ENCODE data around the gene VASP.
A peak's percentile ranks its signal among the peaks of the same experiment; 100 is the strongest.

VASP gene

DNA sequence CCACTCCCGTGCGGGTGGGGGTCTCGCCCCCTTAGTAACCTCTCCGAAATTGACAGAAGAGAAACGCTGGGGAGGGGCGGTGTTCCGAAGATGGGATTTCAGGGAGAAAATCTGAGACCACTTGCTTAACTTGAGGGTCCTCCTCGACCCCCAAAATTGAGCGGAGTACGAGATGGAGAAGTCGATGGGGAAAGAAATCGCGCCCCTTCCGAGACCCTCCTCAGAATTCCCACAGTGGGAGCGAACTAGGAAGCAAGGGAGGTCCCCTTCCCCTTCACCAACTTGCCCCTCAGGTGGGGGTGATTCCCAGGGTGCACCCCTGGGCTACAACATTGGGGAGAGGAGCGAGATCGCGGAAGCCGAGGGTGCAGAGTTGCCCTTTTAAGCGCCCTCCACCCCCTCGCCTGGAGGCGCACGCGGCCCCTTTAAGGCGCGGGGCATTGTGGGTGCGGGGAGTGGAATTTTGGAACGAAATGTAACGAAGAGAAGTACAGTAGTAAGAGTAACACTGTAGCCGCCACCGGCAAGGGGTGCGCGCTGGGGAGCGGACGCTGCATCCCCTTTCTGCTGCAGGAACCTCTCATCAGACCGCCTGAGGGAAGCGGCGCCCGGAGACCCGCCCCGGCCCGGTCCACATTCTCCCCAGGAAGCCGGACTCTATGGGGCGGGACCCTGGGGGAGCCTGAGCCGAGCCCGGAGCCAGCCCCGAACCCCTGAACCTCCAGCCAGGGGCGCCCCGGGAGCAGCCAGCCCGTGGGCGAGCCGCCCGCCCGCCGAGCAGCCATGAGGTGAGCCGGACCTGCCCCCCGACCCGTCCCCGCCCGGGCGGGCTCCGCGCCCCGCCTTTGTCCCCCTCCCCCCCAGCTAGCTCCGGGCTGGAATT is at the start of gene VASP:
VASP (plus strand) TSS at position 491 of the 883 bp plus-strand sequence; CDS start at position 784, 293 bp downstream.
- TF ChIP-seq POLR2A (IDR thresholded peaks at IDR 0.05; ENCODE audit: low read depth, low read length): peak; percentile 91
- FAIRE-seq (no peak), DNase-seq (ENCODE audit: insufficient read length, low spot score) (peak; percentile 67)

DNA sequence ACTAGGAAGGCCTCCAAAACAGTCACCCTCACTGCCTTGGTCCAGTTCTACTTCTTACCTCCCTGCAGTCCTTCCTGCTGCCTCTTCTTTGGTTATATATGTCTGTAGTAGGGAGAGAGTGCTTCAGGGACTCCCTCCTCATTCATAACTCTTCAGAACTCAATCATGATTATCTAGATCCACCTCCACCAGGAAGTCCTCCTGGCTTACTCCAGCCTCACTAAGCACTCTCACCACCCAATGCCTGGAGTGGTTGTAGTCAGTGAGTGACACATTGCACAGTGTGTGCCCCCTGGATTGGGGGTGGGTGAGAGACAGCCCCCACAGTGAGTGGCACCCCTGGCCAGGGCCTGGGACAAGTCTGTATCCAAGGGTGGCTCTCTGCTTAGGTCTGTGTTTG is 49.5 kb upstream of the VASP start:
- DNase-seq (ENCODE audit: insufficient read length, low spot score) (no peak), FAIRE-seq (no peak)
- no peak for TF ChIP-seq POLR2A (IDR thresholded peaks at IDR 0.05; ENCODE audit: low read depth, low read length)

DNA sequence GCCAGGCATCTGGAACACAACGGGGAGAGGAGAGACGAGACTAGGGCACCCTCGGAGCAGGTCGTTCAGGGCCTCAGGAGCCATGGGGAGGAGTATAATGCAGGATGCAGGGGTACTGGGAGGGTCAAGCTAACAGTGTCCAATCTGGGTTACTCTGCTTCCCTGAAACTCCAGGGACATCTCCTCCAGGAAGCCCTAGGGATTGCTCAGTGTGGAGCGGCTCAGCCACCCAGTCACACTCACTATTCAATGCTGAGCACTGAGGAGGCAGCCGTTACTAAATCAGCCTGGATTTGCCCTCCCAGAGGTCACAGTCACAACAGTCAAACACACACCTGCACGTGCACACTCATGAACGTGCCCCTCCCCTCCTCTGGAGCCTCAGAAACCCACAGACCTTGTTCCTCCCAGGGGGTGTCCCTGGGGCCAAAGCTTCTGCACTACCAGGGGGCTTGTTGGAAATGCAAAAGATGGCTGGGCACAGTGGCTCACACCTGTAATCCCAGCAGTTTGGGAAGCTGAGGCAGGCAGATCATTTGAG is 46.4 kb upstream of the VASP start:
- FAIRE-seq (no peak), DNase-seq (ENCODE audit: insufficient read length, low spot score) (no peak)
- no peak for TF ChIP-seq POLR2A (IDR thresholded peaks at IDR 0.05; ENCODE audit: low read depth, low read length)

DNA sequence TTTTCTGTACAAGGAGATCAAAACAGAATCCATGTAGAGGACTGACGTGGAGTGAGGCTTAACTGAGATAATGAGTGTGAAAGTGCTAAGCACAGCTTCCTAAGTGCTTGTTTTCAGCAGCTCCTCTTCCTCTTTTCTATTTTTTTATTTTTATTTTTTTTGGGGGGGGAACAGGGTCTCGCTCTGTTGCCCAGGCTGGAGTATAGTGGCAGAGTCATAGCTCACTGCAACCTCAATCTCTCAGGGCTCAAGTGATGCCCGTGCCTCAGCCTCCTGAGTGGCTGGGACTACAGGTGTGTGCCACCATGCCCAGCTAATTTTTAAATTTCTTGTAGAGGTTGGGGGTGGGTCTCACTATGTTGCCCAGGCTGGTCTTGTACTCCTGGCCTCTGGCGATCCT is 45.1 kb upstream of the VASP start:
- DNase-seq (ENCODE audit: insufficient read length, low spot score) (no peak), FAIRE-seq (no peak)
- TF ChIP-seq POLR2A (IDR thresholded peaks at IDR 0.05; ENCODE audit: low read depth, low read length): no peak

DNA sequence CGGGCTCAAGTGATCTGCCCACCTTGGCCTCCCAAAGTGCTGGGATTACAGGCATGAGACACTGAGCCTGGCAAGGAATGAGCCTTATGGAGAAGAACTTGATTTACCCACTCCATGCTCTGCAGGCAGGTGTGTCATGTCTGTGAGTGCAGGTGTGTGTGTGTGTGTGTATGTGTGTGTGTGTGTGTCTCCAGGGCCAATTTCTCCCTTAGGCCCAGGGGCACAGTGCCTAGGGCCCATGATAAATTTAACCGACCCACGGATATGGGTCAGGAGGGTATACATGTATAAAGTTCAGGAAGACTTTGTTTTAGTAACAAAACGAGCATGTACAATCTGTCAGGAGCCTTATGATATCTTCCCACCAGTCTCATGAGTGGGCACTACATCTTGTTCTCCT is 44.0 kb upstream of the VASP start:
- TF ChIP-seq POLR2A (IDR thresholded peaks at IDR 0.05; ENCODE audit: low read depth, low read length): no peak
- DNase-seq (ENCODE audit: insufficient read length, low spot score): no peak
- FAIRE-seq: no peak

DNA sequence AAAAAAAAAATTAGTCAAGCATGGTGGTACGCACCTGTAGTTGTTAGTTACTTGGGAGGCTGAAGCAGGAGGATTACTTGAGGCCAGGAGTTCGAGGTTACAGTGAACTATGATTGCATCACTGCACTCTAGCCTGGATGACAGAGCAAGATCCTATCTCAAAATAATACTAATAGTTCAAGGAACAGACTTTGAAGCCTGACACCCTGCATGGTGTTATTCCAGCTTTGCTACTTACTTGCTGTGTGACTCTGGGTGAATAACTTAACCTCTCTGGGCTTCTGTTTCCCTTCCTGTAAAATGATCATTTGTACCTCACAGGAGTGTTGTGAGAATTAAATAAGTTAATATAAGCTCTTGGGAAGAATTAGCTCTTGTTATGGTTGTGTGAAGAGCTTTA is 43.0 kb upstream of the VASP start:
- no peak for TF ChIP-seq POLR2A (IDR thresholded peaks at IDR 0.05; ENCODE audit: low read depth, low read length)
- no peak for FAIRE-seq
- DNase-seq (ENCODE audit: insufficient read length, low spot score): no peak

DNA sequence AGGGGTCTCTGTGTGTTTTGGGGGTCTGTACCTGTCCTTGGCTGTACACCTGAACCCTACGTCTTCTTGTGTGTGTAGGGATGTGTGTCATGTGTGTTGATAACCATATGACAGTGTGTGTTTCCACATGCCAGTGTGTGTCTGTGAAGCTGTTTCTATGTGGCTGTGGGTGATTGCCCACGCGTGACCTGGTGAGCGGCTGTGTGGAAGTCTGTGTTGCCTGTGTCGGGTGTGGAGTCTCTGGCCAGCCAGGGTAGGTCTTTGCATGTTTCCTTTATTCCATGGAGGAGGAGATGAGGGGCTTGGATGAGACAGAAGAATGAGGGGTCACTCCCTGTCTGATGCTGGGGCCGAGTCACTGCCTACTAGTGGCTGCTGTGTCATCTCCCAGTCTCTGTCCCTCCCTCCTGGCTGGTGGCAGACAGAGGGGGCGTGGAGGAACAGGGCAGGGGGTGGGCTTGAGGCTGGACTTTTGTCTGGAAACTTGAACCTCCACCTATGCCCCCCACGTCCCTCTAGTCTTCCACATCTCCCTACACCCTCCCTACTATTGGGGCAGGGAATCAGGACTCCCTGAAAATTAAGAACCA is 42.3 kb upstream of the VASP start:
- FAIRE-seq (no peak), DNase-seq (ENCODE audit: insufficient read length, low spot score) (no peak)
- TF ChIP-seq POLR2A (IDR thresholded peaks at IDR 0.05; ENCODE audit: low read depth, low read length): no peak

DNA sequence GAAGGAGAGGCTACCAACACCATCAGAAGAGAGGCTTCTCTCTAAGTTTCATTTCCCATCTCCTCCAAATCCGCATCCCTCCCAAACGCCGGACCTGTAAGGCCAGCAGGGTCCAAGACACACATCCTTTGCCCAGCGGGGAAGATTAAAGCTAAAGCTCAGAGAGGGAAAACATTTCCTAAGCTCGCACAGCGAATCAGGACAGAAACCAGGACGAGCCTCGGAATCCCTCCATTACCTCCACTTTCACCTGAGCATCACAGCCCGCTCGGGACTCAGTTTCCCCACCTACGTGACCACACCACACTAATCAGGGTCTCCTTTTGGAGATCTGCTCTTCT is 40.2 kb upstream of the VASP start:
- no peak for TF ChIP-seq POLR2A (IDR thresholded peaks at IDR 0.05; ENCODE audit: low read depth, low read length)
- FAIRE-seq (no peak), DNase-seq (ENCODE audit: insufficient read length, low spot score) (no peak)

DNA sequence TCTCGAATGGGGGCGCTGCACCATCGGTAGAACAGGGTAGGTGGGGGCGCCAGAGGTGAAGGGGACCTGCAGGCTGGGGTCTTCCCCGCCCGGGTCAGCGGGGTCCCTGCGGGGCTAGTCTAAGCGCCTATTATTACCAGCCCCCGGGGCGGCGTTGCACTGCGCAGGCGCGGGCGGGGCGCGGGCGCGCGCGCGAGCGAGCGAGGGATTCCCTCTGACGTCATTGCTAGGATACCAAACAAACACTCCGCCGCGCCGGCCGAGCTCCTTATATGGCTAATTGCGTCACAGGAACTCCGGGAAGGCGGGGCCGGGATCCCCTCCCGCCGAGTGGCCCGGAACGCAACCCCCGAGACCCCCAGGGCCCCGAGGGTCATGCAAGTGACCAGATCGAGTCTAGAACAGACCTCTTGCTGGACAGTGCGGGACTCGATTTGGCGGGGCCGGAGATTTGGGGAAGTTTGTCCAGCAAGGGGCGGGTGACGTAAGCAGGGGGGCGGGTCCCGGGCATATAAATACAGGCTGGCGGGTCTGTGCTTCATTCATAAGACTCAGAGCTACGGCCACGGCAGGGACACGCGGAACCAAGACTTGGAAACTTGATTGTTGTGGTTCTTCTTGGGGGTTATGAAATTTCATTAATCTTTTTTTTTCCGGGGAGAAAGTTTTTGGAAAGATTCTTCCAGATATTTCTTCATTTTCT is 39.7 kb upstream of the VASP start, which contains the start of gene FOSB:
FOSB (plus strand) TSS at position 541 of the 703 bp plus-strand sequence. CDS start 591 bp downstream, outside the sequence.
- FAIRE-seq (no peak), DNase-seq (ENCODE audit: insufficient read length, low spot score) (no peak)
- TF ChIP-seq POLR2A (IDR thresholded peaks at IDR 0.05; ENCODE audit: low read depth, low read length): peak; percentile 36; the same call in 1 of the 2 replicates

DNA sequence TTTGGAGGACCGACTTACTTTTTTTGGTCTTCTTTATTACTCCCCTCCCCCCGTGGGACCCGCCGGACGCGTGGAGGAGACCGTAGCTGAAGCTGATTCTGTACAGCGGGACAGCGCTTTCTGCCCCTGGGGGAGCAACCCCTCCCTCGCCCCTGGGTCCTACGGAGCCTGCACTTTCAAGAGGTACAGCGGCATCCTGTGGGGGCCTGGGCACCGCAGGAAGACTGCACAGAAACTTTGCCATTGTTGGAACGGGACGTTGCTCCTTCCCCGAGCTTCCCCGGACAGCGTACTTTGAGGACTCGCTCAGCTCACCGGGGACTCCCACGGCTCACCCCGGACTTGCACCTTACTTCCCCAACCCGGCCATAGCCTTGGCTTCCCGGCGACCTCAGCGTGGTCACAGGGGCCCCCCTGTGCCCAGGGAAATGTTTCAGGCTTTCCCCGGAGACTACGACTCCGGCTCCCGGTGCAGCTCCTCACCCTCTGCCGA is 39.1 kb upstream of the VASP start:
- DNase-seq (ENCODE audit: insufficient read length, low spot score): no peak

DNA sequence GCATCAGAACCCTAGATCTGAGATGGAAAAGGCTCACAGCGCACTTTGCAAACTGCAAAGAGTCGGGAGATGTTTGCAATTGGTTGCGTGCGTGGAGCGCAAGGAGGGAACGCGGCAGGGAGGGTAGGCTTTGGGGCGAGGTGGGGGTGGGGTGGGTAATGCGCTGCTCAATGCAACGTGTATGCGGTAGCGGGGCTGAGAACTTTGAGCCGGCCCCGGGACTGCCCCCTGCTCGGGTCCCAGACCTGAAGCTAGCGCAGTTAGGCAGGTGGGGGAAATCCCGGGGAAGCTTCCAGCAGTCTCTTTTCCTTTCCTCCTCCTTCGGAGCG is 38.5 kb upstream of the VASP start:
- no peak for TF ChIP-seq POLR2A (IDR thresholded peaks at IDR 0.05; ENCODE audit: low read depth, low read length)
- FAIRE-seq (no peak), DNase-seq (ENCODE audit: insufficient read length, low spot score) (no peak)

More for the DNA sequence above, 39.1 kb upstream of the VASP start:
- no peak for FAIRE-seq
- TF ChIP-seq POLR2A (IDR thresholded peaks at IDR 0.05; ENCODE audit: low read depth, low read length): no peak

DNA sequence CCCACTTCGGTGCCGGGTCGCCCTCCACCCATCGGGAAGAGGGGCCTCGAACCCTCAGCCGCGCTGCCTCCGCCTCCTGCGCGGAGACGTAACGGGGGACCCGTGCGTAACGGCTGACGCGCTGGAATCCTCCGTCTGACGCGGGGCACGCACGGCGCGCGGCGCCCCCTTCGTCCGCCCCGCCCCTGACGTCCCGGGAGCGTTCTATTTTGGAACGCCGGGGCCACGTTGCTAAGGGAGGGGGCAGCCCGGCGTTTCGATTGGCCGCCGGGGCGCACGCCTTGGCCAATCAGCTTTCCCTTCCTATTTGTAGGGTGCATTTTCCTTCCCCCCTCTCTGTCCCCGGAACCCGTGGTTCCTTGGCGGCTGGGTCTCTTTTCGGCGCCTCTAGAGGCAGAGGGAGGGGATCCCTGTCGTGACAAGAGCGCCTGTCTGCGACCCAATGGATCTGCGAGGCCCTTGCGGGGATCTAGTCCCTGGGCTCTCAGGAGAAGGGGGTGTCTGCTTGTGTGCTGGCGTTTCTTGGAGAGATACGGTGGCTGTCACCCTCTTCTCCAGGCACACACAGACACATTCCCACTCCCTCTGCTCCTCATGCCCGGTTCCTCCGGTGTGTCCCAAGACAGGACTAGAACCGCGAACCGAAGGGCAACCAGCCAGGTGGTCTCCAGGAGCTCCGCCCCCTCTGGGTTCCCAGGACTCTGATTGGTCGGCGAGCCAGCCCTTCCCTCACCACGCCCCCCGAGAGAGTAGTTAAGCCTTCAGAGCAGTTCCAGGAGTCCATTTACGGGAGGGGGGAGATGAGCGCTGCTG is 37.9 kb upstream of the VASP start:
- FAIRE-seq: peak; percentile 70

More for the DNA sequence above, 37.9 kb upstream of the VASP start:
- DNase-seq (ENCODE audit: insufficient read length, low spot score): peak; percentile 45
- TF ChIP-seq POLR2A (IDR thresholded peaks at IDR 0.05; ENCODE audit: low read depth, low read length): no peak

Measured in H54 (cell line).